Neural progenitor cell (in vitro differentiated cells): Measurements from ENCODE around the gene MDP1. TPM values are rescaled to one million over a fixed set of nuclear protein-coding genes. Genes with fewer than 3 reads are reported as not detected.

Experiments
- DNase-seq: peaks from one replicate; pipeline ENCODE4 v3.0.0-alpha.2; 2016; ENCODE audit warnings: low spot score
- H2AFZ ChIP-seq: fragments of 200-600 bp; sonication (generic); replicated peaks from 2 replicates; pipeline ENCODE4 v1.6.1; 2016; ENCODE audit warnings: antibody characterized with exemption
- H3F3A ChIP-seq: fragments of 200-600 bp; sonication (generic); 2 replicates; pipeline ENCODE4 v1.6.1; 2016; ENCODE audit warnings: antibody characterized with exemption, low read depth
- H3K27ac ChIP-seq: fragments of 200-600 bp; sonication (generic); 2 replicates; pipeline ENCODE4 v1.5.1; 2016; ENCODE audit warnings: mild to moderate bottlenecking
- H3K27me3 ChIP-seq: fragments of 200-600 bp; sonication (generic); 2 replicates; pipeline ENCODE4 v1.6.1; 2016; ENCODE audit warnings: mild to moderate bottlenecking, moderate library complexity
- H3K36me3 ChIP-seq: fragments of 200-600 bp; sonication (generic); 2 replicates; pipeline ENCODE4 v1.5.1; 2016
- H3K4me1 ChIP-seq: fragments of 200-600 bp; sonication (generic); 2 replicates; pipeline ENCODE4 v1.6.1; 2016; ENCODE audit warnings: mixed run types
- H3K4me2 ChIP-seq: fragments of 200-600 bp; sonication (generic); 2 replicates; pipeline ENCODE4 v1.6.1; 2016
- H3K4me3 ChIP-seq: fragments of 200-600 bp; sonication (generic); 2 replicates; pipeline ENCODE4 v1.5.1; 2016
- H3K79me2 ChIP-seq: fragments of 200-600 bp; sonication (generic); 2 replicates; pipeline ENCODE4 v1.6.1; 2016; ENCODE audit warnings: low read depth
- H3K9ac ChIP-seq: fragments of 200-600 bp; sonication (generic); 2 replicates; pipeline ENCODE4 v1.6.1; 2016
- H3K9me3 ChIP-seq: fragments of 200-600 bp; sonication (generic); 2 replicates; pipeline ENCODE4 v1.5.1; 2016; ENCODE audit warnings: low read depth
- H4K20me1 ChIP-seq: fragments of 200-600 bp; sonication (generic); 2 replicates; pipeline ENCODE4 v1.6.1; 2016; ENCODE audit warnings: low read depth
- H3K27ac Mint-ChIP-seq: 3 replicates; pipeline ENCODE4 v1.8.0; 2021; ENCODE audit warnings: mixed read lengths
- H3K27me3 Mint-ChIP-seq: 2 replicates; pipeline ENCODE4 v1.8.0; 2022; ENCODE audit warnings: low read depth, mild to moderate bottlenecking, inconsistent platforms, moderate library complexity, mixed read lengths; ENCODE audit not compliant: insufficient read depth
- H3K36me3 Mint-ChIP-seq: 3 replicates; pipeline ENCODE4 v1.8.0; 2021; ENCODE audit warnings: mixed read lengths
- H3K4me1 Mint-ChIP-seq: 3 replicates; pipeline ENCODE4 v1.8.0; 2021; ENCODE audit warnings: mixed read lengths
- H3K4me3 Mint-ChIP-seq: 3 replicates; pipeline ENCODE4 v1.8.0; 2021; ENCODE audit warnings: mild to moderate bottlenecking, moderate library complexity, mixed read lengths
- H3K9me3 Mint-ChIP-seq: 3 replicates; pipeline ENCODE4 v1.8.0; 2020; ENCODE audit warnings: mixed read lengths
- EZH2 ChIP-seq: fragments of 200-600 bp; sonication (generic); IDR thresholded peaks from 2 replicates; pipeline ENCODE4 v1.6.1; 2017; ENCODE audit warnings: antibody characterized with exemption, mild to moderate bottlenecking, moderate library complexity
- EZH2phosphoT487 ChIP-seq: fragments of 200-600 bp; sonication (generic); IDR thresholded peaks from 2 replicates; pipeline ENCODE4 v1.6.1; 2017; ENCODE audit warnings: antibody characterized with exemption
- total RNA-seq: library from RNA; depleted of rRNA; stranded (reverse); fragments of >200 nt; gene quantifications from 2 replicates; pipeline ENCODE4 v1.2.3, GENCODE V29; 2015; ENCODE audit warnings: low replicate concordance
- TF ChIP-seq, protein P1 (sequence below): fragments of 200-600 bp; sonication (generic); IDR thresholded peaks from 2 replicates; pipeline ENCODE4 v1.5.1; 2017; ENCODE audit warnings: antibody characterized with exemption, mild to moderate bottlenecking

MDP1 gene
- total RNA-seq, 1 donor from 2014 or later = 18.3 TPM

DNA sequence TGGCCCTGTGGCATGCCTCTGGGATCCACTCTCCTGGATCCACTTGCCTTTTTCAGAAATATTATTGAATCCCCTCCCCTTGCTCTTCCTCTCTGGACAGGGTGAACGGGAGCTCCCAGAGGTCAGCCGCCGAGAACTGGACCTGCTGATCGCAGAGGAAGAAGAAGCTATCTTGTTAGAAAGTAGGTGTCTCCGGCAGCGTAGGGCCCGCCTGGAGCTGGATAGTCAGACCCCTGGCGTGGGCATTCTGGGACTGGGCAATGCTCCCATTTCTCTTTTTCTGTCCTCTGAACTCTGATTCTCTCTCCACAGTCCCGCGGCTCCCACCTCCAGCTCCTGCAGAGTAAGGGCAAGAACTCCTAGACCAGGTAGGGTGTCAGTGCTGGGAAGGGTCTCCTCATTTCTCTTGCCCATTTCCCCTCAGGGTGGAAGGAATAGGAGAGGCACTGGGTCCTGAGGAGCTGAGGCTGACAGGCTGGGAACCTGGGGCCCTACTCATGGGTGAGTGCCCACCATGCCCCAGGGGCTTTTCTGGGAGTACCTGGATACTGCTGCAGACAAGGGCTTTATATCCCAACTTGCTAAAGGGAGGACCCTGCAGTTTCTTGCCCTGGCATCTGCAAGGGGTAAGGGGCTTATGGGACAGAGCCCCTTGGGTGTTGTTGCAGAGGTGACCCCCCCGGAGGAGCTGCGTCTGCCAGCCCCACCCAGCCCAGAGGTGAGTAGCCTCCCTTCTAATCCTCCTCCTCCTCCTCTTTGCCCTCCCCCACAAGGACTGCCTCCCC, 38.6 kb downstream of the MDP1 start:
- H3K9me3 ChIP-seq = no peaks in the 10 kb centered on the region
- no peaks in the 10 kb centered on the region for H3K27me3 ChIP-seq
- TF ChIP-seq, protein P1, sequence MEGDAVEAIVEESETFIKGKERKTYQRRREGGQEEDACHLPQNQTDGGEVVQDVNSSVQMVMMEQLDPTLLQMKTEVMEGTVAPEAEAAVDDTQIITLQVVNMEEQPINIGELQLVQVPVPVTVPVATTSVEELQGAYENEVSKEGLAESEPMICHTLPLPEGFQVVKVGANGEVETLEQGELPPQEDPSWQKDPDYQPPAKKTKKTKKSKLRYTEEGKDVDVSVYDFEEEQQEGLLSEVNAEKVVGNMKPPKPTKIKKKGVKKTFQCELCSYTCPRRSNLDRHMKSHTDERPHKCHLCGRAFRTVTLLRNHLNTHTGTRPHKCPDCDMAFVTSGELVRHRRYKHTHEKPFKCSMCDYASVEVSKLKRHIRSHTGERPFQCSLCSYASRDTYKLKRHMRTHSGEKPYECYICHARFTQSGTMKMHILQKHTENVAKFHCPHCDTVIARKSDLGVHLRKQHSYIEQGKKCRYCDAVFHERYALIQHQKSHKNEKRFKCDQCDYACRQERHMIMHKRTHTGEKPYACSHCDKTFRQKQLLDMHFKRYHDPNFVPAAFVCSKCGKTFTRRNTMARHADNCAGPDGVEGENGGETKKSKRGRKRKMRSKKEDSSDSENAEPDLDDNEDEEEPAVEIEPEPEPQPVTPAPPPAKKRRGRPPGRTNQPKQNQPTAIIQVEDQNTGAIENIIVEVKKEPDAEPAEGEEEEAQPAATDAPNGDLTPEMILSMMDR = no peak
- TF ChIP-seq EZH2 (no peak), EZH2phosphoT487 (no peak)
- peaks cover 3% of the 10 kb centered on the region for H3K9me3 Mint-ChIP-seq
- DNase-seq = no peak
- H3K4me2 ChIP-seq = no peak overlapping the region
- H3K4me3 Mint-ChIP-seq = no peak overlapping the region
- H3K4me3 ChIP-seq = no peak overlapping the region
- H3K9ac ChIP-seq = peak overlapping the region; percentile 13
- H3K4me1 ChIP-seq = peaks cover 5% of the 10 kb centered on the region
- H3F3A ChIP-seq = peaks cover 10% of the 10 kb centered on the region
- H3K27me3 Mint-ChIP-seq = no peaks in the 10 kb centered on the region
- peak overlapping the region; percentile 37 for H3K27ac Mint-ChIP-seq
- no peaks in the 10 kb centered on the region for H3K36me3 ChIP-seq
- H3K4me1 Mint-ChIP-seq = peaks cover 4% of the 10 kb centered on the region
- no peak overlapping the region for H2AFZ ChIP-seq
- H3K79me2 ChIP-seq = peaks cover 13% of the 10 kb centered on the region
- peaks cover 22% of the 10 kb centered on the region for H4K20me1 ChIP-seq
- peaks cover 11% of the 10 kb centered on the region for H3K36me3 Mint-ChIP-seq
- H3K27ac ChIP-seq = no peak overlapping the region

GRCh38 chr14:24176599-24176998, 39.3 kb downstream of the MDP1 start:
- Mint-ChIP-seq H3K4me3 (no peak overlapping the region), H3K27ac (no peak overlapping the region), H3K27me3 (peaks cover 2% of the 10 kb centered on the region), H3K36me3 (peaks cover 11% of the 10 kb centered on the region), H3K4me1 (peaks cover 5% of the 10 kb centered on the region), H3K9me3 (peaks cover 3% of the 10 kb centered on the region)
- Histone ChIP-seq H3K27ac (no peak overlapping the region), H3K9ac (peak overlapping the region; percentile 13), H3F3A (peaks cover 11% of the 10 kb centered on the region), H3K4me2 (no peak overlapping the region), H3K4me1 (peaks cover 5% of the 10 kb centered on the region), H3K4me3 (no peak overlapping the region), H4K20me1 (peaks cover 22% of the 10 kb centered on the region), H3K9me3 (no peaks in the 10 kb centered on the region), H3K36me3 (no peaks in the 10 kb centered on the region), H3K27me3 (no peaks in the 10 kb centered on the region), H3K79me2 (peaks cover 16% of the 10 kb centered on the region), H2AFZ (no peak overlapping the region)
- TF ChIP-seq EZH2 (no peak), EZH2phosphoT487 (no peak)
- TF ChIP-seq, protein P1 = no peak
- DNase-seq = no peak

GRCh38 chr14:24172871-24173281, 43.0 kb downstream of the MDP1 start:
- Mint-ChIP-seq H3K4me3 (peak overlapping the region; percentile 74), H3K9me3 (peaks cover 3% of the 10 kb centered on the region), H3K36me3 (peaks cover 2% of the 10 kb centered on the region), H3K27me3 (peaks cover 6% of the 10 kb centered on the region), H3K27ac (peak overlapping the region; percentile 50), H3K4me1 (peaks cover 7% of the 10 kb centered on the region)
- TF ChIP-seq, protein P1 = no peak
- TF ChIP-seq EZH2phosphoT487 (no peak), EZH2 (no peak)
- H3K79me2 ChIP-seq = peaks cover 16% of the 10 kb centered on the region
- H3K27ac ChIP-seq = no peak overlapping the region
- H2AFZ ChIP-seq = no peak overlapping the region
- H3F3A ChIP-seq = peaks cover 23% of the 10 kb centered on the region
- H3K27me3 ChIP-seq = no peaks in the 10 kb centered on the region
- H3K36me3 ChIP-seq = no peaks in the 10 kb centered on the region
- peak overlapping the region; percentile 90 for H3K4me2 ChIP-seq
- H3K9ac ChIP-seq = no peak overlapping the region
- H3K4me1 ChIP-seq = peaks cover 5% of the 10 kb centered on the region
- DNase-seq = peak; percentile 9
- H3K9me3 ChIP-seq = no peaks in the 10 kb centered on the region
- H3K4me3 ChIP-seq = peak overlapping the region; percentile 60
- H4K20me1 ChIP-seq = peaks cover 14% of the 10 kb centered on the region
